Testis (tissue), 3 donors: ENCODE data around the gene BNC2. TPM values are rescaled to one million over a fixed set of nuclear protein-coding genes. Genes with fewer than 3 reads are reported as not detected.

ENCODE experiments used
- DNase-seq: peaks from one replicate; pipeline ENCODE4 v3.0.0-alpha.2; 2019
- H3K27ac ChIP-seq, 2 donors: fragments of 200-600 bp; sonication (generic); one replicate each; pipeline ENCODE4 v1.5.1; 2019
- H3K27me3 ChIP-seq: fragments of 200-600 bp; sonication (generic); one replicate; pipeline ENCODE4 v1.5.1; 2019
- H3K36me3 ChIP-seq: fragments of 200-600 bp; sonication (generic); one replicate; pipeline ENCODE4 v1.5.1; 2017; ENCODE audit warnings: low read depth; ENCODE audit errors: missing control alignments
- H3K4me1 ChIP-seq: fragments of 200-600 bp; sonication (generic); one replicate; pipeline ENCODE4 v1.5.1; 2019
- H3K4me3 ChIP-seq, 2 donors: fragments of 200-600 bp; sonication (generic); one replicate each; pipeline ENCODE4 v1.5.1; 2017 to 2019
- H3K9me3 ChIP-seq: fragments of 200-600 bp; sonication (generic); one replicate; pipeline ENCODE4 v1.5.1; 2017
- CTCF ChIP-seq, 3 experiments: fragments of 450-650 bp in 2 of 3; fragments of 200-600 bp in 1 of 3; sonication (generic) in 1 of 3; IDR thresholded peaks; one replicate each; pipeline ENCODE4 v1.5.1; 2016 to 2019; ENCODE audit warnings: antibody characterized with exemption in 3 of 3, mild to moderate bottlenecking in 2 of 3, moderate library complexity in 1 of 3
- POLR2A ChIP-seq: fragments of 450-650 bp; IDR thresholded peaks from one replicate; pipeline ENCODE4 v1.6.1; 2017; ENCODE audit warnings: antibody characterized with exemption, mild to moderate bottlenecking, moderate library complexity
- WGBS, 2 donors: methylation state at CpG; one replicate each; pipeline ENCODE4 v1.1.5; 2018; 5-methylcytosine and 5-hydroxymethylcytosine counted together
- intact Hi-C: fragments of 100-400 bp; cut with DNase I; formaldehyde crosslinking; loops from one replicate; pipeline ENCODE4 v1.15.1; 2023; ENCODE audit warnings: low total_unique reads
- polyA plus RNA-seq: library from polyadenylated mRNA; stranded (reverse); fragments of 350-450 nt; fragmentation: Illumina TruSeq; extraction: RNeasy Lipid Tissue Mini Kit (QIAGEN cat#74804); gene quantifications from one replicate; pipeline ENCODE4 v1.2.3, GENCODE V29; 2014; ENCODE audit warnings: low read depth, low replicate concordance; ENCODE audit not compliant: insufficient read depth
- total RNA-seq, 2 donors: library from RNA; depleted of rRNA; stranded (reverse); fragments of >200 nt; gene quantifications; one replicate each; pipeline ENCODE4 v1.2.3, GENCODE V29; 2016

Gene BNC2
- total and polyA plus RNA-seq, 3 donors from 2014 or later: 14.6 to 35.2 (median 32.0) TPM

DNA sequence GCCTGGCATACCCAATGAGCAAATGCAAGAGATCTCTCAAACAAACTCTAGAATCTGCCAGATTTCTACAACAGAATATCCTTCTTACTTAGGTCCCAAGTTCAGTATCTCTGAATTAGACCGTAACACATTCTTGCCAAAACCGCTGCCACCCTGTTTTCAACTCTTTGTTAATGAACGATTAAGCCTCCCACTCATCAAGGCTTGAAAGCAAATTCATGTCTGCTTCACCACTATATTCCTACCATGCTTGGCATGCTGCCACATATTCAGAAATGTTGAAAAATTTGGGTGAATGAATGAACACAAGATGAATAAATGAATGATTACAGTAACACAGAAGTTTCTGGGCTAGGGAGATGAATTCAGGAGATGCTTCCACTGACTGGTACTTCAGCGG is 119.9 kb downstream of the BNC2 start:
- no peak overlapping the region for H3K4me3 ChIP-seq
- no peak overlapping the region for H3K27ac ChIP-seq
- no peaks in the 10 kb centered on the region for H3K27me3 ChIP-seq
- DNase-seq: no peak
- no peaks in the 10 kb centered on the region for H3K4me1 ChIP-seq
- H3K9me3 ChIP-seq: no peaks in the 10 kb centered on the region
- no peaks in the 10 kb centered on the region for H3K36me3 ChIP-seq
- intact Hi-C loops: no loop called here
- 95% methylated on average over 4 of the region's 4 CpGs for WGBS, 2 donors
- TF ChIP-seq CTCF (IDR thresholded peaks at IDR 0.05): no peak
- no peak for TF ChIP-seq POLR2A

GRCh38 chr9:16745359-16745758 is 125.1 kb downstream of the BNC2 start:
- Histone ChIP-seq H3K4me3 (no peak overlapping the region), H3K27ac (no peak overlapping the region), H3K36me3 (no peaks in the 10 kb centered on the region), H3K9me3 (no peaks in the 10 kb centered on the region), H3K4me1 (no peaks in the 10 kb centered on the region), H3K27me3 (no peaks in the 10 kb centered on the region)
- DNase-seq: no peak
- intact Hi-C loops: no loop called here
- TF ChIP-seq POLR2A: no peak
- TF ChIP-seq CTCF (IDR thresholded peaks at IDR 0.05): no peak
- 62 to 76% methylated on average over 5 of the region's 5 CpGs for WGBS, 2 donors

GRCh38 chr9:16744394-16744793 is 126.1 kb downstream of the BNC2 start:
- Histone ChIP-seq H3K27ac (no peak overlapping the region), H3K27me3 (no peaks in the 10 kb centered on the region), H3K4me3 (no peak overlapping the region), H3K9me3 (no peaks in the 10 kb centered on the region), H3K4me1 (no peaks in the 10 kb centered on the region), H3K36me3 (no peaks in the 10 kb centered on the region)
- intact Hi-C loops: no loop called here
- WGBS, 2 donors: 17 to 27% methylated on average over 2 of the region's 2 CpGs
- DNase-seq: no peak
- no peak for TF ChIP-seq POLR2A
- no peak for TF ChIP-seq CTCF (IDR thresholded peaks at IDR 0.05)

DNA sequence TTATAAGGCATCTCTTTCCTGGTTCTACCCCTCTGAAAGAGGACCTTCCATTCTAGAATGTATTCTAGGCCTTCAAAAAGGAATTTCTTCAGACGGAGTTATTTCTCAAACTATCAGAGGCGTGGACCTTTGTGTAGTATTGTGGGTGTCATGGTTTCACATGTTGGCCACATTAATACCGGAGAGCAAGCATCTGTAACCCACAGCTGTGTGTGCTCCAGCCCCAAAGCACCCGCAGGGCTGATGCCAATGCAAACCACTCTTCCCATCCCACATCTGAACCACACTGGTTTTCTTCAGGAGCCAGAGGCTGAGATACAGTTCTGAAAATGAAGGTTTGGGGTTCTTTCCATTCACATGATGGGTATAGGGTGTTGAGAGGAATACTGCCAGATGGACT is 127.1 kb downstream of the BNC2 start:
- no peaks in the 10 kb centered on the region for H3K27me3 ChIP-seq
- H3K4me3 ChIP-seq: no peak overlapping the region
- no peaks in the 10 kb centered on the region for H3K9me3 ChIP-seq
- TF ChIP-seq POLR2A: no peak
- TF ChIP-seq CTCF (IDR thresholded peaks at IDR 0.05): no peak
- no peaks in the 10 kb centered on the region for H3K36me3 ChIP-seq
- H3K27ac ChIP-seq: no peak overlapping the region
- no peak for DNase-seq
- H3K4me1 ChIP-seq: no peaks in the 10 kb centered on the region
- intact Hi-C loops: no loop called here
- 69 to 84% methylated on average over 4 of the region's 4 CpGs for WGBS, 2 donors

- no peaks in the 10 kb centered on the region for H3K36me3 ChIP-seq
- no peaks in the 10 kb centered on the region for H3K4me1 ChIP-seq
- intact Hi-C loops: no loop called here
- H3K4me3 ChIP-seq: no peak overlapping the region
- no peak for TF ChIP-seq POLR2A
- TF ChIP-seq CTCF (IDR thresholded peaks at IDR 0.05): no peak
- DNase-seq: no peak
- no peak overlapping the region for H3K27ac ChIP-seq
- no peaks in the 10 kb centered on the region for H3K9me3 ChIP-seq
- no peaks in the 10 kb centered on the region for H3K27me3 ChIP-seq
Observed at GRCh38 chr9:16735001-16735400, 135.5 kb downstream of the BNC2 start.
